Fibroblast of skin of left biceps (primary cell): Measurements from ENCODE around the gene SRCAP.

Experiments used
- DNase-seq, 2 experiments: peaks; one replicate each; pipeline ENCODE4 v3.0.0-alpha.2; 2013; ENCODE audit warnings: low read depth in 2 of 2

Gene SRCAP

DNA sequence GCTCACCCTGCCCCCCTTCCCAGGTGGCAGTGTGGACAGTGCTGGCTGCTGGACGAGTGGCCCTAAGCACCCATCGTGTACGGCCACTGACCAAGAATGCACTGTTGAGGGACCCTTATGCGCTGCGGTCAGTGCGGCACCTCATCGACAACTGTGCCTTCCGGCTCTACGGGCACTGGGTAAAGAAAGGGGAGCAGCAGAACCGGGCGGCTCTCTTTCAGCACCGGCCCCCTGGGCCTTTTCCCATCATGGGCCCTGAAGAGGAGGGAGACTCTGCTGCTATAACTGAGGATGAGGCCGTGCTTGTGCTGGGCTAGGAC, 57.8 kb downstream of the SRCAP start:
- no peak for DNase-seq

DNA sequence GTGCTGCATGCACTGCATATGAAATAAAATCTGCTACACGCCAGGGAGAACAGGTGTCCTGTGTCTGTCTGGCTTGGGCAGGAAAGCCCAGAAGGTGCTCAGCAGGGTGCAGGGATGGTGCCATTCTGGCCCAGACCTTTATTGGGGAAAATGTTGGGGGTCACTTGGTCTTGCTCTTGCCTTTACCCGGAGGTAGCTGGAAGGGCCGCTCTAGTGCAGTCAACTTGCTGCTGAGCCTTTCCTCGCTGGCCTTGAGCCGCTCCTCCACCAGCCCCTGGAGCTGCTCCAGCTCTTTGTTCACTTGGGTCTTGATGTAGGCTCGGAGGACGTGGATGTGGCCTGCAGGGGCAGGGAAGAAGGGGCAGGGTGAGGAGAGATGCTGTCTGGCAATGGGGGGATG, 58.3 kb downstream of the SRCAP start:
- DNase-seq: no peak

DNA sequence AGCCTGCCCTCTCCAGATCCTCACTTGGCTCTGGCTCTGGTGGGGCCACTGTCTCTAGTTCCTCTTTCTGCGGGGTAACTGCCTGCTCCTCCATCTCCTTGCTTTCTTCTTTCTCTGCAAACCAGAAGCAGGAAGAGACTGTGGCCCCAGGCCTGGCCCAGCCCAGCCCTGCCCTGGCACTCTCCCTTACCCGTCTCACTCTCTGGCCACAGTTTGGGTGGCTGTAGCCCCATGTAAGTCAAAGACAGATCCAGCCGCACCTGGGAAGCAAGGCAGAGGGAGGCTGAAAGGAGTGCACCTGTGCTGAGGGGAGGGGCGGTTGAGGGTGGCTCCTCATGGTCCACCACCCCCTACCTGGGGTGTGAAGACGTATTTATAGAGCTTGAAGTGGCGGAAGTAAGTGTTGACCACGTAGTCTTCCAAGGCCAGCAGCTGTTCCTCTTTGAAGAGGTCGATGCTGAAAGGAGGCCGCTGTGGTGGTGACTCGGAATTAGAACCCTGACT, 60.1 kb downstream of the SRCAP start:
- DNase-seq: no peak

DNA sequence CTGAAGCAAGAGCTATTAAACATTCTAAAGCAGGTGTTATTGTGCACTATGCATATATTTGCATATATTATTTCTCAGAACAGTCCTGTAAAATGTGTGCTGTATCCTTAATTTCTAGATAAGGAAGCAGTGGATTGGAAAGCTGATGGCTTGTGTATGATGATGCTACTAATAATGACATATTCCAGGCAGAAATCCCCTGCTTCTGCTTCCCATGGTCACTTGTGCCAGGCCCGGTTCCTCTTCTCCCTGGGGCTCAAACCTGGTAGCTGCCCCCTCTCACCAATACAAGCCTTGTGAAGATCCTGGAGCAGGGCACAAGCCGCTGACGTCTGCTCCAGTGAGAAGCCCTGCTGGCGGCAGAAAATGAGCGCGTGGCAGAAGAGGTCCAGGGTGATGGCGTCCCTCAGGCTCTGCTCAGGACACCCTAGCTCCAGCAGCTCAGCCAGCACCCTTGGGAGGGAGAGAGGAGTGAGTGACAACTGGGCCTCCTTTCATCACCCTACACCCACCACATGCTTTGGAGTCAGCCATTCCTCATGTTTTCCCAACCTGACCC, 61.1 kb downstream of the SRCAP start:
- DNase-seq: no peak

DNA sequence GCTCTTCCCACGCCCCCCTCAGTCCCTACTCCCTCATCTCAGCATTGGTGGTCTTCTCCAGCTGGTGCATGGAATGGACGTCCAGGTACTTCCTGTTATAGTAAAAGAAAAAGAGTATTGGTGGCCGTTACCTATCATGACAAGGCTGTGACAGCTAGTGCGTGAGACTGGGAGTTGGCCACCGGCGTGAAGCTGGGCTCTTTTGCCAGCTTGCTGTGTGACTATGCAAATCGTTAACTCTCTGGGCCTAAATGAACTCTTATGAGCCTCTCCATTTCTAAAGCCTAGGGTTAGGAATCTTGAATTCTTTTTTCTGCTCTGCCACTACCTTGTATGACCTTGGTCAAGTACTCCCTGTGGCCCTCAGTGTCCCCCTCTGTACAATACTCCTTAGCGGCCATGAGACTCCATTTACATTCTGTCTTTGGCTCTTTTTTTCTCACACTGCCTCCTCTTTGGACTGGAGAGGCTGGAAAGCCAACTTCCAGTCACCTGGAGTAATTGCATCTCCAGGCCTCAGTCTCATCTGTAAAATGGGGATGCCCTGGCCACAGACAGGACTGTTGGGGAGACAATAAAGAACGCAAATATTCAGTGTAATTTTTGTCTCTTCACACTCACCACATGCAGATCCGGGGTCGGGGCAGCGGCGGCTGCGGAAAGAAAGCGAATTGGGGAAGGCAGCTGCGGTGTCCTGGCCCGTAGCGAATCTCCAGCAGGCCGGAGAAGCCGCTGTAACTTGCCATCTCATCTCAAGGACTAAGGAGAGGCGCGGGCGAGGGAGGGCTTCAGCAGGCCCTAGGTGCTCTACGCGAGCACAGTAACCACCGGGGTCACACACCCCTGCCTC, 61.8 kb downstream of the SRCAP start:
- no peak for DNase-seq

DNA sequence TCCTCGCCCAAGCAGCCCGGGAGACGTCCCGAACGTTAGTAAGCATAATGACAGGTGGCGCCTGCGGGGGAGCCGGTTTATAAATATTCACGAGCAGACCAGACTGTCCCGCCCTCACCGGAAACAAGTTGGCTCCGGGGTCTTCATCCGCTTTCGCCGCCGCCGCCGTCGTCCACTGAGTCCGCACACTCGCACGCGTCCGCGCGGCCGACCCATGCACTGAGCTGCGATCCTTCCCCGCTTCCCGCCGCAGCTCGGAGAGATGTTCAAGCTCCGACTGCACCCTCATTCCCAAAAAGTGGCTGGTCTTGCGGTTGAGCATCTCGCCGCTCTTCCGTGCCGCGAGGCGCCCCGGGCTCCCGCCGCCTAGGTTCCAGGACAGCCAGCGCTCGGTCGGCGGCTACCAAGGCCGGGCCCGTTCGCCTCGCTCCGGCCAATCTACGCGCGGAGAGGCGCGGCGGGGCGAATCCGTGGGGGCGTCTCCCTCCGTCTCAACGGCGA, 62.5 kb downstream of the SRCAP start:
- no peak for DNase-seq

DNA sequence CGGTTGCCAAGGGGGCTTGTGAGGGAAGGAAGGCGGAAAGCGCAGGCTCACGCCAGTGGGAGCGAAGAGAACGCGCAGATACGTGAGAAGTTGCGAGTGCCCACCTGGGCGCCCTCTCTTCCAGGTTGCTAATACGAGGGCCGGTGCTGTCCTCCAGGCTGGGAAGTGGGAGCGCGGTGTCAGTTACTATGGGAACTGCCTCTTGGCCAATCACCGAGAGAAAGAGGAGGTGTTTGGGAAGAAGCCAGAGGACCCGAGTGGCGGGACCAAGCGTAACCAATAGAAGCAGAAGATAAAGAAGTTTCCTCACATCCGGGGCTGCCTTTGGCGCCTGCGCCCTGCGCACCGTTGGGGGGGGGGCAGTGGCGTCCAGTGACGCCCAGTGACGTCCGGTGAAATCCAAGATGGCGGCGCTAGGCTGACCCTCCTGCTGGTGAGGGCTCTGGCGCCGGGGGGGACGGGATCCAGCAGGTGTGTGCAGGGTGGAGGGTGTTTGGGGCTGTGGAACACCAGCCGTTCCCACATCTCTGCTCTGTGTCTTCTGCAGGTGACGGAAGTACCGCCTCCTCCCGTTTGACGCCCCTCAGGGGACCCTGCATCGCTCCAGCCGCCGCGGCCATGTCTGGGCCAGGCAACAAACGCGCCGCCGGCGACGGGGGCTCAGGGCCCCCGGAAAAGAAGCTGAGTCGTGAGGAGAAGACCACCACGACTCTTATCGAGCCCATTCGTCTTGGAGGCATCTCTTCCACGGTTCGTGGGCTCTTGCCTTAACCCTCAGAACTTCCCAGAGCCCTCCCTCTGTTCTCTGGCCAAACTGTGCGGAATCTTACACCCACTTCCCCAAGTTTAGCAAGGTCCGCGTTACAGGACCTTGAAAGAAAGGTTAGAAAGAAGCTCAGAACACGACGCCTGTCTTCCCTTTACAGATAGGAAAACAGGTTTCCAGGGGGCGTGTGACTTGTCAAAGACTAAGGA, 63.2 kb downstream of the SRCAP start, which contains the start of the genes CFAP119 and RNF40:
CFAP119 (minus strand) TSS at position 135 of the 975 bp plus-strand sequence. CDS start 314 bp downstream, outside the sequence.
RNF40 (plus strand) TSS at position 395 of the 975 bp plus-strand sequence; CDS start at position 619, 224 bp downstream.
- DNase-seq: peak; percentile 92 to 94

DNA sequence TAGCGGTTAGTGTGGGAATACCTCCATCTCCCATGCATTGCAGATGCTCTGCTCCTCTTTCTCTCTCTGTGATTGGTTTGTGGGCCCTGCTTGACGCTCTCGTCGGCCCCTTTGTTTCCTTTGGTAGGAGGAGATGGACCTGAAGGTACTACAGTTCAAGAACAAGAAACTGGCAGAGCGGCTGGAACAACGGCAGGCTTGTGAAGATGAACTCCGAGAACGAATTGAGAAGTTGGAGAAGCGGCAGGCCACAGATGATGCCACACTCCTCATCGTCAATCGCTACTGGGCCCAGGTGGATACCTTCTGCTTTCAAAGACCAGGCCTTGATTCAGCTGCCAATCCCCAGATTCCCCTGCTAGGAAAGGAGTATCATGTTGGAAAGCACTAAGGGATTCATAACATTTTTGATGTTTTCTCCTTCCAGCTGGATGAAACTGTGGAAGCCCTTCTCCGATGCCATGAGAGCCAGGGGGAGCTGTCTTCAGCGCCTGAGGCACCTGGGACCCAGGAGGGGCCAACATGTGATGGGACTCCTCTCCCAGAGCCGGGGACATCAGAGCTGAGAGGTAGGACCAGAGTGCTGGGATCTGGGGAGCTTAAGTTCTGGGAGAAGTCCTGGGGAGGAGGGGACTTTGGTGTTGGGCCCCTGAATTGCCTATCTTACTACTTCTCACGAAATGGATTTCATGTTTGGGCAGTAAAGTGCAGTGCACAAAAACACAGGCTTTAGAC, 64.2 kb downstream of the SRCAP start:
- no peak for DNase-seq

DNA sequence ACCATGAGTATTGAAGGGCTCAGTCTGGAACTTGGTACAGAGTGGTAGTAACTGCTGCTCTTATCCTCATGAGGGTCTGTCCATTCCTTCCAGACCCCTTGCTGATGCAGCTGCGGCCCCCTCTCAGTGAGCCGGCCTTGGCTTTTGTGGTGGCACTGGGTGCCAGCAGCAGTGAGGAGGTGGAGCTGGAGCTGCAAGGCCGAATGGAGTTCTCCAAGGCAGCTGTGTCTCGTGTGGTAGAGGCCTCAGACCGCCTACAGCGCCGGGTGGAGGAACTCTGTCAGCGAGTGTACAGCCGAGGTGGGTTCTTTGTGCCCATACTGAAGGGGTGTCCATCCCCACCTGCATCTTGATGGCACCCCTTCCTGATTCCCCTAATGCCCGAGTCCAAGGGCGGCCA, 65.1 kb downstream of the SRCAP start:
- no peak for DNase-seq

DNA sequence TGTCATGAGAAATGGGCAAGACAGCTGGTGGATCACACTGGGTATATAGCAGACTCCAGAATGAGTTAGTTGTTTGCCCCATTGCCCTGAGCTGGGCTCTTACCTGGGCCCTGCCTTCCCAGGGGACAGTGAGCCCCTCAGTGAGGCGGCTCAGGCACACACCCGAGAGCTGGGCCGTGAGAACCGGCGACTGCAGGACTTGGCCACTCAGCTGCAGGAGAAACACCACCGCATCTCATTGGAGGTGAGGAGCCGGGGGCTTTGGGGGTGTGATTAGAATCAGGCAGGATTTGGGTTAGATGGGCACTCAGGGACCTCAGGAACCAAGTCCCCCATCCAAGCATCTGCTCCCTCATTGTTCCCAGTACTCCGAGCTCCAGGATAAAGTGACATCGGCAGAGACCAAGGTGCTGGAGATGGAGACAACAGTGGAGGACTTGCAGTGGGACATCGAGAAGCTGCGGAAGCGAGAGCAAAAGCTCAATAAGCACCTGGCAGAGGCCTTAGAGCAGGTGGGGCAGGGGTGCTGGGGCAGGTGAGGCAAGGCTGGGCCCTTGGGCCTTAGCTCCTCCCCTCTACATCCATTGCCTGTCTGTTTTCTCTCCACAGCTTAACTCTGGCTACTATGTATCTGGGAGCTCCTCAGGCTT, 66.0 kb downstream of the SRCAP start:
- no peak for DNase-seq

DNA sequence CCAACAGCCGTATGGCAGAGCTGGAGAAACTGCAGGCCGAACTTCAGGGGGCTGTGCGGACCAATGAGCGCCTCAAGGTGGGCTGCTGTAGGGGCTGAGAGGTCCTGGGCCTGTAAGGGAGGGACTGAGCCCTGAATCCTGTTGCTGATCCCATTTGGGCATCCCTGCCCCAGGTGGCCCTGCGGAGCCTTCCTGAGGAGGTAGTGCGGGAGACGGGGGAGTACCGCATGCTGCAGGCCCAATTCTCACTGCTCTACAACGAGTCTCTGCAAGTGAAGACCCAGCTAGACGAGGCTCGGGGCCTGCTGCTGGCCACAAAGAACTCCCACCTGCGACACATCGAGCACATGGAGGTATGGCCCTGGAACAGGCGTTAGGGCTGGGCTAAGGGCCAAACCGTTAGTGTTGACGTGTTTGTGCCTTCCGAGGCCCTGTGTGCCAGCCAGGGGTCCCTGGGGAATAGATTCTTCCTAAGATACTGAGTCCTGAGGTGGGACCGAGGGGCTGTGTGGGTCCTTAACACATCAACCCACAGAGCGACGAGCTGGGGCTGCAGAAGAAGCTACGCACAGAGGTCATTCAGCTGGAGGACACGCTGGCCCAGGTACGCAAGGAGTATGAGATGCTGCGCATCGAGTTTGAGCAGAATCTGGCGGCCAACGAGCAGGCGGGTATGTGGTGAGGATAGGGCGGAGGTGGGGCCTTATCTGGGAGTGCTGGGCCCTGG, 67.4 kb downstream of the SRCAP start:
- no peak for DNase-seq

DNA sequence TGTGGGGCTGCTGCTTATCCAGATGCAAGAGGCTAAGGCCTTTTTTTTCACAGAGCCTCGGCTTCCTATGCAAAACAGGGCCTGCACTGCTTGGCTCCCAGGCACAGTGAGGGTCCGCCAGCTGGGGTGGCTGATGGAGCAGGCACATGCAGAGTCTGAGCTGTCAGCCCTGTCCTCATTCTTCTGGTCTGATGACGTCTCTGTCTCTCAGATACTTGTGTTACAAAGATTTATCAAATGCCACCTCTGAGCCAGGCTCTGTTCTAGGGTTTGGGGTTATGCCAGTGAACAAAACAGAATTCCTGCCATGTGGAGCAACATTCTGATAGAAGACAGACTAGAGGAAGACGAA, 67.9 kb downstream of the SRCAP start:
- DNase-seq: no peak

DNA sequence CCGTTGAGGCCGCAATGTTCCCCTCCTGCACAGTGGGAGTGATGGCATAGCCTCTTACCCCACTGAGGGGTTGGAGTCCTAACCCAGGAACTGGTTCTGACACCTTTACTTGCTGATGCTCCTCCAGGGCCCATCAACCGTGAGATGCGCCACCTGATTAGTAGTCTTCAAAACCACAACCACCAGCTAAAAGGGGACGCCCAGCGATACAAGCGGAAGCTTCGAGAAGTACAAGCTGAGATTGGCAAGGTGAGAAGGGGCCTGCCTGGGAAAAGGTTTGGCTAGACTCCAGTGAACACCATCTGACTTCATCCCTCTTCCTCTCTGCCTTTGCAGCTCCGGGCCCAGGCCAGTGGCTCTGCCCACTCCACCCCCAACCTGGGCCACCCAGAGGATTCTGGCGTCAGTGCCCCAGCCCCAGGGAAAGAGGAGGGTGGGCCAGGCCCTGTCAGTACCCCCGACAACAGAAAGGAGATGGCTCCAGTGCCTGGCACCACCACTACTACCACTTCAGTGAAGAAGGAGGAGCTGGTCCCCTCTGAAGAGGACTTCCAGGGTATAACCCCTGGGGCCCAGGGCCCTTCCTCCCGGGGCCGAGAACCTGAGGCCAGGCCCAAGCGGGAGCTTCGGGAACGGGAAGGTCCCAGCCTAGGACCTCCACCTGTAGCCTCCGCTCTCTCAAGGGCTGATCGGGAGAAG, 68.9 kb downstream of the SRCAP start:
- no peak for DNase-seq

DNA sequence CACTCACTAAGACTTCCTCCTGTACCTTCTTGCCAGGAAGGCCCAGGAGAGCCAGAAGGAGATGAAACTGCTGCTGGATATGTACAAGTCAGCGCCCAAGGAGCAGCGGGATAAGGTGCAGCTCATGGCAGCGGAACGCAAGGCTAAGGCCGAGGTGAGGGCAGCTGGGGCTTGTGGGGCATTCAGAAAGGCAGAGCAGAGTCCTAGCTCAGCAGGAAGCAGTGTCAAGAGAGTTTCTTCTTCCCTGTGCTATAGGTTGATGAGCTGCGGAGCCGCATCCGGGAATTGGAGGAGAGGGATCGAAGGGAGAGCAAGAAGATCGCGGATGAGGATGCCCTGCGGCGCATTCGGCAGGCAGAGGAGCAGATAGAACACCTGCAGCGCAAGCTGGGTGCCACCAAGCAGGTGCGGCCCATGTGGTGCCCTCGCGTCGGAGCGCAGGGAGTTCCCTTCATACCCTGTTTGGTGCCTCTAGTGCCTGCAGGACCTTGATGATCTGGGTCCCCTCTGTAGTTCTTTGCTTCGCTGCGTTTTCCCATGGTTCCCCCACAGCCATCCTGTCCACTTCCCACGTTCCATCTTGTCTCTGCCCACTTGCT, 69.7 kb downstream of the SRCAP start:
- no peak for DNase-seq

DNA sequence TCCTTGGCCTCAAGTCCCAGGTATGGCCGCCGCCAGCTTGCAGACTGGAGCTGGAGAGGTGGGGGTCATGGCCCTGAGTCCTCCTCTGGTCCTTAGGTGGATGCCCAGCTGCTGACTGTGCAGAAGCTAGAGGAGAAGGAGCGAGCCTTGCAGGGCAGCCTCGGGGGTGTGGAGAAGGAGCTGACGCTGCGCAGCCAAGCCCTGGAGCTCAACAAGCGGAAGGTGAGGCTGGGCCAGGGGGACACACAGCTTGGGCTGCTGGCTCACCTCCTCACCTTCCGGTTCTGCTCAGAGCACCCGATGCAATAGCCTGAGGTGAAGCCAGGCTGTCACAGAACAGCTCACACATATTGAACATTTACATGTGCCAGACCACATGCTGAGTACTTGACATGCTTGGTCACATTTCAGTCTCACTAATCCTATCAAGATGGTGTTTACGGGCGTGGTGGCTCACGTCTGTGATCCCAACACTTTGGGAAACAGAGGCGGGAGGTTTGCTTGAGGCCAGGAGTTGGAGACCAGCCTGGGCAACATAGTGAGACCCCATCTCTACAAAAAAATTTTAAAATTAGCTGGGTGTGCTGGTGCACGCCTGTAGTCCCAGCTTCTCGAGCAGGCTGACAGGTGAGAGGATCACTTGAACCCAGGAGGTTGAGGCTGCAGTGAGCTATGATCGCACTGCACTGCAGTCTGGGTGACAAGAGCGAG, 70.6 kb downstream of the SRCAP start:
- no peak for DNase-seq

DNA sequence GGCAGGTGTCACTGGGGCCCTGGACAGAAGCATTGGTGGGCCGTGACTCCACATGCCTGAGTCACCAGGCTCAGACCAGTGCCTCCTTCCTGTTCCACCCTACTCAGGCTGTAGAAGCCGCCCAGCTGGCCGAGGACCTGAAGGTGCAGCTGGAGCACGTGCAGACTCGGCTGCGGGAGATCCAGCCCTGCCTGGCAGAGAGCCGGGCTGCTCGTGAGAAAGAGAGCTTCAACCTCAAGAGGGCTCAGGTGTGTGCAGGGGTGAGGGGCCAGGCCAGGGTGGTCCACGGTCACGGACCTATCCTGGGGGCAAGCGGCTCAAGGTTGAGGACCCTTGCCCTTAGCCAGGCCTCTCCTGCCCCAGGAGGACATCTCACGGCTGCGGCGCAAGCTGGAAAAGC, 72.8 kb downstream of the SRCAP start:
- no peak for DNase-seq

DNA sequence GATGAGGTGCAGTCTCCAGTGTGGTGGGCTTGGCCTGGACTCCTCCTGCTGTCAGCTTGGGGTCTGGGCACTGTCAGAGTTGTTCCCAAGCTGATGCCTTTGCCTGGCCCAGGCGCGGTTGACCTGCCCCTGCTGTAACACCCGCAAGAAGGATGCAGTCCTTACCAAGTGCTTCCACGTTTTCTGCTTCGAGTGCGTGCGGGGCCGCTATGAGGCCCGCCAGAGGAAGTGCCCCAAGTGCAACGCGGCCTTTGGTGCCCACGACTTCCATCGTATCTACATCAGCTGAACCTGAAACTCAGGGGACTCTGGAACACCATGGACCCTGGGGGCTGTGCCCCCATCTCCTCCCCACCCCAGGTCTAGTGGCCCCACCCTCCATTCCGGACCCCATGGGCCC, 74.9 kb downstream of the SRCAP start:
- DNase-seq: no peak

DNA sequence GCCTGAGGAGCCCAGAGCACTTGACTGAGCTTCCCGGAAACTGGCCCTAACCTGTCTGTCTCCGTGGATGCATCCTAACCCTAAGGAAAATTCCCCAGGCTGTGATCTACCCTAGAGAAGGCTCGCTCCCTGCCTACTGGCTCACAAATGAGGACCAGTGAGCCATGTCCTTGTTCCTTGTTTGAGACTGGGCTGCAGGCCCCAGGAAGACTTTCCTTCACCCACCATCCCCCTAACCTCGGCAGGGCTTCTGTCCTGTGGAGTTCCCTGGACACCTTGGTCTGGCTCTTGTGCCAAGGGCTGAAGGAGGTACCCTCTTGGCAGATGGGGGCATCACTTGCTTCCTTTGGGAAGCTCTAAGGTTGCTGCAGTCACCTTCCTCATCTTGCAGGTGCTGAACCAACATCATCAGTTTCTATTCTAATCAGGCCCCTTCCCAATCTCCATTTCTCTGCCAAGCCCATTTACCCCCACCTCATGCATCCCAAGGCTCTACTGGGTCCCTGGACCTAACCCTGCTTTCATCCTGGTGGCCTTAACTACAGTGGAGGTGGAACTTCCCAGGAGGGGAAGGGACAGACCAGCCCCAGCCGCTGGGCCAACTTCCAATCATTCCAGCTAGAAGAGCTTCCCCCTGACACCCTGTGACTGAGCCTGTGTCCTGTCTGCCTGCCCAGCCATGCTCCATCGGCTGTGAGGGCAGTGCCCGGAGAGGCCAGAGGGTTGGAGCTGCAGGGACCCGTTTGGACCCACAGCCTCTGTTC, 75.6 kb downstream of the SRCAP start:
- no peak for DNase-seq
